ENCODE results near the gene HSPB9.

HSPB9 gene

GRCh38 chr17:42094375-42095069 lies 28.1 kb upstream of the HSPB9 start:
- TF ChIP-seq CREB5 (CRISPR knock-in tag; IDR thresholded peaks at IDR 0.05; ENCODE audit: low read depth): no peak
- TF ChIP-seq CSRNP3 (CRISPR knock-in tag; IDR thresholded peaks at IDR 0.05): no peak
- no peak for TF ChIP-seq SNAI2 (CRISPR knock-in tag; IDR thresholded peaks at IDR 0.05)
- no peak for TF ChIP-seq CSDC2 (CRISPR knock-in tag; IDR thresholded peaks at IDR 0.05)
- no peak for TF ChIP-seq ESRRG (CRISPR knock-in tag; IDR thresholded peaks at IDR 0.05)
- TF ChIP-seq OSR1 (CRISPR knock-in tag; IDR thresholded peaks at IDR 0.05): no peak
- no peak for TF ChIP-seq ISL1 (CRISPR knock-in tag; IDR thresholded peaks at IDR 0.05)
- no peak for ATAC-seq

- no peak for ATAC-seq
- no peak for TF ChIP-seq PATZ1 (CRISPR knock-in tag; IDR thresholded peaks at IDR 0.05; ENCODE audit: borderline replicate concordance)
- no peak for TF ChIP-seq ARNTL (CRISPR knock-in tag; IDR thresholded peaks at IDR 0.05; ENCODE audit: borderline replicate concordance, low read depth)
- no peak for TF ChIP-seq BACH2 (CRISPR knock-in tag; IDR thresholded peaks at IDR 0.05; ENCODE audit: borderline replicate concordance)
- TF ChIP-seq ZNF70 (CRISPR knock-in tag; IDR thresholded peaks at IDR 0.05): no peak
- TF ChIP-seq RARB (CRISPR knock-in tag; IDR thresholded peaks at IDR 0.05): no peak
- no peak for TF ChIP-seq ZNF565 (CRISPR knock-in tag; conservative IDR thresholded peaks at IDR 0.05; ENCODE audit: low read depth)
- TF ChIP-seq TSHZ2 (CRISPR knock-in tag; IDR thresholded peaks at IDR 0.05): no peak
- TF ChIP-seq ZFP30 (CRISPR knock-in tag; IDR thresholded peaks at IDR 0.05): no peak
- TF ChIP-seq CSRNP3 (CRISPR knock-in tag; IDR thresholded peaks at IDR 0.05): no peak
- no peak for TF ChIP-seq ZC3H10 (CRISPR knock-in tag; IDR thresholded peaks at IDR 0.05)
- TF ChIP-seq SNAI2 (CRISPR knock-in tag; IDR thresholded peaks at IDR 0.05): no peak
- TF ChIP-seq ESRRG (CRISPR knock-in tag; IDR thresholded peaks at IDR 0.05): no peak
- no peak for TF ChIP-seq GLIS3 (CRISPR knock-in tag; IDR thresholded peaks at IDR 0.05)
- no peak for TF ChIP-seq ISL1 (CRISPR knock-in tag; IDR thresholded peaks at IDR 0.05)
- no peak for TF ChIP-seq PPARA (CRISPR knock-in tag; IDR thresholded peaks at IDR 0.05; ENCODE audit: borderline replicate concordance)
- no peak for TF ChIP-seq OSR1 (CRISPR knock-in tag; IDR thresholded peaks at IDR 0.05)
- TF ChIP-seq TCF4 (CRISPR knock-in tag; IDR thresholded peaks at IDR 0.05; ENCODE audit: borderline replicate concordance): no peak
- TF ChIP-seq TOX (CRISPR knock-in tag; IDR thresholded peaks at IDR 0.05; ENCODE audit: borderline replicate concordance): no peak
- TF ChIP-seq ZFP3 (CRISPR knock-in tag; IDR thresholded peaks at IDR 0.05): no peak
Observed at GRCh38 chr17:42096360-42097111, 26.1 kb upstream of the HSPB9 start.
